IgD-negative memory B cell (primary cell): Measurements from ENCODE around the gene TMPRSS11F. TPM values are rescaled to one million over a fixed set of nuclear protein-coding genes. Genes with fewer than 3 reads are reported as not detected.
A peak's percentile ranks its signal among the peaks of the same experiment; 100 is the strongest.
"Not testable (repeated sequence)": the region's sequence is repeated elsewhere in the genome, so short reads cannot be mapped to it uniquely, and the experiment has no call there.

Experiments used
- H3K27ac Mint-ChIP-seq, 3 donors: one replicate each; pipeline ENCODE4 v1.8.0; 2020 to 2022; ENCODE audit warnings: mild to moderate bottlenecking in 3 of 3, mixed read lengths in 3 of 3, moderate library complexity in 1 of 3
- H3K27me3 Mint-ChIP-seq: one replicate; pipeline ENCODE4 v1.8.0; 2021; ENCODE audit warnings: mixed read lengths
- H3K36me3 Mint-ChIP-seq: one replicate; pipeline ENCODE4 v1.8.0; 2020; ENCODE audit warnings: mild to moderate bottlenecking, mixed read lengths
- H3K4me1 Mint-ChIP-seq, 3 donors: one replicate each; pipeline ENCODE4 v1.8.0; 2020 to 2022; ENCODE audit warnings: mixed read lengths in 3 of 3, mild to moderate bottlenecking in 1 of 3
- H3K4me3 Mint-ChIP-seq, 4 donors: one replicate each; pipeline ENCODE4 v1.8.0; 2020 to 2022; ENCODE audit warnings: mild to moderate bottlenecking in 4 of 4, mixed read lengths in 4 of 4, moderate library complexity in 3 of 4
- H3K9me3 Mint-ChIP-seq, 3 donors: one replicate each; pipeline ENCODE4 v1.8.0; 2020 to 2021; ENCODE audit warnings: mixed read lengths in 3 of 3, mild to moderate bottlenecking in 1 of 3
- polyA plus RNA-seq: library from polyadenylated mRNA; unstranded; fragments of 300-500 nt; fragmentation: Illumina TruSeq; gene quantifications from one replicate; pipeline ENCODE4 v1.2.3, GENCODE V29; 2021

Gene TMPRSS11F
- not detected for polyA plus RNA-seq

- no peaks in the 10 kb centered on the region for H3K27me3 Mint-ChIP-seq
- H3K36me3 Mint-ChIP-seq = no peaks in the 10 kb centered on the region
- H3K9me3 Mint-ChIP-seq = peaks cover 0 to 3% (median 0%) of the 10 kb centered on the region in 3 donors
- H3K4me3 Mint-ChIP-seq = no peak within 1 kb of the TSS
- no peaks in the 10 kb centered on the region for H3K4me1 Mint-ChIP-seq
- no peak within 1 kb of the TSS for H3K27ac Mint-ChIP-seq
Measured at GRCh38 chr4:68129793-68130192, at the start of gene TMPRSS11F. TSS of gene TMPRSS11F (minus strand) at chr4:68129869. CDS start at chr4:68129820, 49 bp downstream.

GRCh38 chr4:68176904-68177303 is 47.2 kb upstream of the TMPRSS11F start:
- Mint-ChIP-seq H3K4me1 (peaks cover 0 to 3% (median 0%) of the 10 kb centered on the region in 3 donors), H3K4me3 (no peak overlapping the region), H3K9me3 (no peaks in the 10 kb centered on the region), H3K36me3 (no peaks in the 10 kb centered on the region), H3K27me3 (peaks cover 4% of the 10 kb centered on the region), H3K27ac (no peak overlapping the region)

- Mint-ChIP-seq H3K27me3 (peaks cover 4% of the 10 kb centered on the region), H3K27ac (no peak overlapping the region), H3K36me3 (no peaks in the 10 kb centered on the region), H3K4me3 (no peak overlapping the region), H3K4me1 (peaks cover 0 to 3% (median 0%) of the 10 kb centered on the region in 3 donors), H3K9me3 (no peaks in the 10 kb centered on the region)
Measured at GRCh38 chr4:68176500-68176899, 46.8 kb upstream of the TMPRSS11F start.

GRCh38 chr4:68175562-68176155 is 46.0 kb upstream of the TMPRSS11F start:
- no peak overlapping the region for H3K27ac Mint-ChIP-seq
- no peak overlapping the region for H3K4me3 Mint-ChIP-seq
- peaks cover 4% of the 10 kb centered on the region for H3K27me3 Mint-ChIP-seq
- no peaks in the 10 kb centered on the region for H3K9me3 Mint-ChIP-seq
- H3K36me3 Mint-ChIP-seq = no peaks in the 10 kb centered on the region
- H3K4me1 Mint-ChIP-seq = peaks cover 0 to 3% (median 0%) of the 10 kb centered on the region in 3 donors

GRCh38 chr4:68174389-68174788 is 44.7 kb upstream of the TMPRSS11F start:
- not testable (repeated sequence) for H3K27me3 Mint-ChIP-seq, H3K4me3 Mint-ChIP-seq, H3K36me3 Mint-ChIP-seq, H3K9me3 Mint-ChIP-seq, H3K27ac Mint-ChIP-seq, H3K4me1 Mint-ChIP-seq

- H3K4me1 Mint-ChIP-seq, H3K27me3 Mint-ChIP-seq, H3K9me3 Mint-ChIP-seq, H3K4me3 Mint-ChIP-seq, H3K36me3 Mint-ChIP-seq: not testable (repeated sequence)
- H3K27ac Mint-ChIP-seq = peak overlapping the region in 1 of 3 donors; percentile 48
Measured at GRCh38 chr4:68172147-68172546, 42.5 kb upstream of the TMPRSS11F start.

- Mint-ChIP-seq H3K36me3 (no peaks in the 10 kb centered on the region), H3K4me3 (no peak overlapping the region), H3K9me3 (no peaks in the 10 kb centered on the region), H3K27ac (no peak overlapping the region), H3K4me1 (no peaks in the 10 kb centered on the region), H3K27me3 (peaks cover 4% of the 10 kb centered on the region)
Measured at GRCh38 chr4:68167706-68168105, 38.0 kb upstream of the TMPRSS11F start.

GRCh38 chr4:68167166-68167565 is 37.5 kb upstream of the TMPRSS11F start:
- Mint-ChIP-seq H3K4me3 (no peak overlapping the region), H3K27ac (no peak overlapping the region), H3K36me3 (no peaks in the 10 kb centered on the region), H3K27me3 (no peaks in the 10 kb centered on the region), H3K9me3 (no peaks in the 10 kb centered on the region), H3K4me1 (no peaks in the 10 kb centered on the region)

- Mint-ChIP-seq H3K4me3 (no peak overlapping the region), H3K9me3 (no peaks in the 10 kb centered on the region), H3K4me1 (no peaks in the 10 kb centered on the region), H3K27ac (no peak overlapping the region), H3K36me3 (no peaks in the 10 kb centered on the region), H3K27me3 (no peaks in the 10 kb centered on the region)
Measured at GRCh38 chr4:68163754-68164153, 34.1 kb upstream of the TMPRSS11F start.

- H3K27ac Mint-ChIP-seq = no peak overlapping the region
- no peaks in the 10 kb centered on the region for H3K9me3 Mint-ChIP-seq
- no peak overlapping the region for H3K4me3 Mint-ChIP-seq
- H3K4me1 Mint-ChIP-seq = no peaks in the 10 kb centered on the region
- no peaks in the 10 kb centered on the region for H3K27me3 Mint-ChIP-seq
- H3K36me3 Mint-ChIP-seq = no peaks in the 10 kb centered on the region
Measured at GRCh38 chr4:68162196-68162595, 32.5 kb upstream of the TMPRSS11F start.

- Mint-ChIP-seq H3K4me3 (no peak overlapping the region), H3K36me3 (no peaks in the 10 kb centered on the region), H3K4me1 (no peaks in the 10 kb centered on the region), H3K27ac (no peak overlapping the region), H3K9me3 (peaks cover 0 to 3% (median 2%) of the 10 kb centered on the region in 3 donors), H3K27me3 (peaks cover 3% of the 10 kb centered on the region)
Measured at GRCh38 chr4:68152411-68152810, 22.7 kb upstream of the TMPRSS11F start.

GRCh38 chr4:68148800-68149685 is 19.4 kb upstream of the TMPRSS11F start:
- H3K4me1 Mint-ChIP-seq = no peaks in the 10 kb centered on the region

GRCh38 chr4:68147079-68147478 is 17.4 kb upstream of the TMPRSS11F start:
- Mint-ChIP-seq H3K36me3 (no peaks in the 10 kb centered on the region), H3K27ac (no peak overlapping the region), H3K4me1 (no peaks in the 10 kb centered on the region), H3K27me3 (no peaks in the 10 kb centered on the region), H3K9me3 (peaks cover 2 to 5% (median 3%) of the 10 kb centered on the region in 3 donors), H3K4me3 (no peak overlapping the region)

More at GRCh38 chr4:68148800-68149685, 19.4 kb upstream of the TMPRSS11F start:
- no peaks in the 10 kb centered on the region for H3K36me3 Mint-ChIP-seq
- peaks cover 2 to 5% (median 3%) of the 10 kb centered on the region in 3 donors for H3K9me3 Mint-ChIP-seq
- no peak overlapping the region for H3K27ac Mint-ChIP-seq
- H3K27me3 Mint-ChIP-seq = no peaks in the 10 kb centered on the region
- no peak overlapping the region for H3K4me3 Mint-ChIP-seq

- H3K27me3 Mint-ChIP-seq = no peaks in the 10 kb centered on the region
- H3K9me3 Mint-ChIP-seq = peaks cover 2 to 5% (median 3%) of the 10 kb centered on the region in 3 donors
- no peak overlapping the region for H3K27ac Mint-ChIP-seq
- H3K36me3 Mint-ChIP-seq = no peaks in the 10 kb centered on the region
- no peaks in the 10 kb centered on the region for H3K4me1 Mint-ChIP-seq
- no peak overlapping the region for H3K4me3 Mint-ChIP-seq
Measured at GRCh38 chr4:68145261-68145660, 15.6 kb upstream of the TMPRSS11F start.

GRCh38 chr4:68141852-68142251 is 12.2 kb upstream of the TMPRSS11F start:
- Mint-ChIP-seq H3K4me1 (no peaks in the 10 kb centered on the region), H3K9me3 (peaks cover 0 to 2% (median 2%) of the 10 kb centered on the region in 3 donors), H3K4me3 (no peak overlapping the region), H3K27me3 (no peaks in the 10 kb centered on the region), H3K27ac (no peak overlapping the region), H3K36me3 (no peaks in the 10 kb centered on the region)

GRCh38 chr4:68132342-68132741 is 2.7 kb upstream of the TMPRSS11F start:
- Mint-ChIP-seq H3K9me3 (peaks cover 0 to 3% (median 0%) of the 10 kb centered on the region in 3 donors), H3K4me1 (no peaks in the 10 kb centered on the region), H3K4me3 (no peak overlapping the region), H3K27ac (no peak overlapping the region), H3K27me3 (no peaks in the 10 kb centered on the region), H3K36me3 (no peaks in the 10 kb centered on the region)
